ENCODE data around the gene ISYNA1.
A peak's percentile ranks its signal among the peaks of the same experiment; 100 is the strongest.

The ISYNA1 gene

GRCh38 chr19:18457483-18458331 is 19.8 kb upstream of the ISYNA1 start:
- H3K4me3 ChIP-seq (ENCODE audit: low read depth in 1 of 2, low read length in 1 of 2): no peak overlapping the region
- no peaks in the 10 kb centered on the region for H3K27me3 ChIP-seq
- no peaks in the 10 kb centered on the region for H3K9me3 ChIP-seq
- no peaks in the 10 kb centered on the region for H3K4me1 ChIP-seq (ENCODE audit: control insufficient read depth in 1 of 2, insufficient read depth in 1 of 2, low read depth in 1 of 2, low read length in 1 of 2)
- TF ChIP-seq, protein P1, sequence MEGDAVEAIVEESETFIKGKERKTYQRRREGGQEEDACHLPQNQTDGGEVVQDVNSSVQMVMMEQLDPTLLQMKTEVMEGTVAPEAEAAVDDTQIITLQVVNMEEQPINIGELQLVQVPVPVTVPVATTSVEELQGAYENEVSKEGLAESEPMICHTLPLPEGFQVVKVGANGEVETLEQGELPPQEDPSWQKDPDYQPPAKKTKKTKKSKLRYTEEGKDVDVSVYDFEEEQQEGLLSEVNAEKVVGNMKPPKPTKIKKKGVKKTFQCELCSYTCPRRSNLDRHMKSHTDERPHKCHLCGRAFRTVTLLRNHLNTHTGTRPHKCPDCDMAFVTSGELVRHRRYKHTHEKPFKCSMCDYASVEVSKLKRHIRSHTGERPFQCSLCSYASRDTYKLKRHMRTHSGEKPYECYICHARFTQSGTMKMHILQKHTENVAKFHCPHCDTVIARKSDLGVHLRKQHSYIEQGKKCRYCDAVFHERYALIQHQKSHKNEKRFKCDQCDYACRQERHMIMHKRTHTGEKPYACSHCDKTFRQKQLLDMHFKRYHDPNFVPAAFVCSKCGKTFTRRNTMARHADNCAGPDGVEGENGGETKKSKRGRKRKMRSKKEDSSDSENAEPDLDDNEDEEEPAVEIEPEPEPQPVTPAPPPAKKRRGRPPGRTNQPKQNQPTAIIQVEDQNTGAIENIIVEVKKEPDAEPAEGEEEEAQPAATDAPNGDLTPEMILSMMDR (IDR thresholded peaks at IDR 0.05): no peak
- H3K36me3 ChIP-seq: peaks cover 89% of the 10 kb centered on the region
- no peak overlapping the region for H3K27ac ChIP-seq

GRCh38 chr19:18456974-18457373 is 19.0 kb upstream of the ISYNA1 start:
- no peaks in the 10 kb centered on the region for H3K9me3 ChIP-seq
- no peak overlapping the region for H3K27ac ChIP-seq
- H3K36me3 ChIP-seq: peaks cover 89% of the 10 kb centered on the region
- no peaks in the 10 kb centered on the region for H3K27me3 ChIP-seq
- no peak overlapping the region for H3K4me3 ChIP-seq (ENCODE audit: low read depth in 1 of 2, low read length in 1 of 2)
- TF ChIP-seq, protein P1 (IDR thresholded peaks at IDR 0.05): no peak
- H3K4me1 ChIP-seq (ENCODE audit: control insufficient read depth in 1 of 2, insufficient read depth in 1 of 2, low read depth in 1 of 2, low read length in 1 of 2): no peaks in the 10 kb centered on the region

GRCh38 chr19:18456279-18456678 is 18.3 kb upstream of the ISYNA1 start:
- no peaks in the 10 kb centered on the region for H3K9me3 ChIP-seq
- no peaks in the 10 kb centered on the region for H3K27me3 ChIP-seq
- TF ChIP-seq, protein P1 (IDR thresholded peaks at IDR 0.05): no peak
- no peak overlapping the region for H3K4me3 ChIP-seq (ENCODE audit: low read depth in 1 of 2, low read length in 1 of 2)
- H3K4me1 ChIP-seq (ENCODE audit: control insufficient read depth in 1 of 2, insufficient read depth in 1 of 2, low read depth in 1 of 2, low read length in 1 of 2): no peaks in the 10 kb centered on the region
- H3K36me3 ChIP-seq: peaks cover 89% of the 10 kb centered on the region
- H3K27ac ChIP-seq: peak overlapping the region; percentile 33

- no peaks in the 10 kb centered on the region for H3K9me3 ChIP-seq
- no peak overlapping the region for H3K4me3 ChIP-seq (ENCODE audit: low read depth in 1 of 2, low read length in 1 of 2)
- TF ChIP-seq, protein P1 (IDR thresholded peaks at IDR 0.05): no peak
- no peak overlapping the region for H3K27ac ChIP-seq
- peaks cover 89% of the 10 kb centered on the region for H3K36me3 ChIP-seq
- peaks cover 0 to 4% of the 10 kb centered on the region in 2 experiments for H3K4me1 ChIP-seq (ENCODE audit: control insufficient read depth in 1 of 2, insufficient read depth in 1 of 2, low read depth in 1 of 2, low read length in 1 of 2)
- no peaks in the 10 kb centered on the region for H3K27me3 ChIP-seq
Measured at GRCh38 chr19:18453269-18454024, 15.5 kb upstream of the ISYNA1 start.

- Histone ChIP-seq H3K4me1 (ENCODE audit: control insufficient read depth in 1 of 2, insufficient read depth in 1 of 2, low read depth in 1 of 2, low read length in 1 of 2) (peaks cover 0 to 4% of the 10 kb centered on the region in 2 experiments), H3K36me3 (peaks cover 88% of the 10 kb centered on the region), H3K27me3 (no peaks in the 10 kb centered on the region), H3K27ac (no peak overlapping the region), H3K4me3 (ENCODE audit: low read depth in 1 of 2, low read length in 1 of 2) (no peak overlapping the region), H3K9me3 (no peaks in the 10 kb centered on the region)
- TF ChIP-seq, protein P1 (IDR thresholded peaks at IDR 0.05): no peak
Measured at GRCh38 chr19:18452386-18452785, 14.5 kb upstream of the ISYNA1 start.

Measured in neutrophil (primary cell).